Brain microvascular endothelial cell (primary cell): ENCODE results near the gene FAT2.

ENCODE experiments used
- DNase-seq: peaks from one replicate; pipeline ENCODE4 v3.0.0-alpha.2; 2020
- H3K27ac ChIP-seq: fragments of 250-450 bp; sonication (Bioruptor Pico); 2 replicates; pipeline ENCODE4 v1.5.1; 2020; ENCODE audit warnings: mild to moderate bottlenecking, moderate library complexity
- H3K27me3 ChIP-seq: fragments of 250-450 bp; sonication (Bioruptor Pico); replicated peaks from 2 replicates; pipeline ENCODE4 v1.5.1; 2020; ENCODE audit warnings: mild to moderate bottlenecking
- H3K36me3 ChIP-seq: fragments of 250-450 bp; sonication (Bioruptor Pico); replicated peaks from 2 replicates; pipeline ENCODE4 v1.5.1; 2020; ENCODE audit warnings: mild to moderate bottlenecking
- H3K4me3 ChIP-seq: 2 replicates; pipeline ENCODE4 v1.5.1; 2011; ENCODE audit warnings: low read depth, mild to moderate bottlenecking, control low read depth, low read length, moderate library complexity
- CTCF ChIP-seq: IDR thresholded peaks from 2 replicates; pipeline ENCODE4 v1.5.1; 2011; ENCODE audit warnings: low read depth, mild to moderate bottlenecking, moderate library complexity, low read length, control low read depth, inconsistent platforms; ENCODE audit errors: missing control alignments
- in situ Hi-C: cut with HindIII; loops from 2 replicates; pipeline ENCODE4 v1.10.0; 2017; ENCODE audit warnings: low sequenced_read_pairs, low pct_ligation_motif_present

FAT2 gene

GRCh38 chr5:151577566-151577965 is 13.6 kb downstream of the FAT2 start:
- no peak for DNase-seq
- no peak overlapping the region for H3K4me3 ChIP-seq
- no peak overlapping the region for H3K27ac ChIP-seq
- TF ChIP-seq CTCF, result no peak
- in situ Hi-C loops, result no loop called here
- H3K36me3 ChIP-seq, result no peaks in the 10 kb centered on the region
- no peaks in the 10 kb centered on the region for H3K27me3 ChIP-seq

- in situ Hi-C loops, result no loop called here
- Histone ChIP-seq H3K27me3 (no peaks in the 10 kb centered on the region), H3K36me3 (no peaks in the 10 kb centered on the region), H3K27ac (no peak overlapping the region), H3K4me3 (no peak overlapping the region)
- TF ChIP-seq CTCF, result no peak
- no peak for DNase-seq
Measured at GRCh38 chr5:151574444-151574996, 16.6 kb downstream of the FAT2 start.

- Histone ChIP-seq H3K4me3 (no peak overlapping the region), H3K27me3 (no peaks in the 10 kb centered on the region), H3K27ac (no peak overlapping the region), H3K36me3 (no peaks in the 10 kb centered on the region)
- no peak for TF ChIP-seq CTCF
- in situ Hi-C loops, result no loop called here
- DNase-seq, result no peak
Measured at GRCh38 chr5:151572657-151573368, 18.3 kb downstream of the FAT2 start.

- in situ Hi-C loops, result no loop called here
- no peak for TF ChIP-seq CTCF
- H3K4me3 ChIP-seq, result no peak overlapping the region
- H3K27me3 ChIP-seq, result no peaks in the 10 kb centered on the region
- no peak overlapping the region for H3K27ac ChIP-seq
- no peak for DNase-seq
- H3K36me3 ChIP-seq, result no peaks in the 10 kb centered on the region
Measured at GRCh38 chr5:151571270-151572173, 19.6 kb downstream of the FAT2 start.

GRCh38 chr5:151570512-151571269 is 20.4 kb downstream of the FAT2 start:
- H3K36me3 ChIP-seq, result no peaks in the 10 kb centered on the region
- DNase-seq, result no peak
- no peak overlapping the region for H3K4me3 ChIP-seq
- no peak for TF ChIP-seq CTCF
- no peak overlapping the region for H3K27ac ChIP-seq
- H3K27me3 ChIP-seq, result no peaks in the 10 kb centered on the region
- in situ Hi-C loops, result no loop called here
